ENCODE results near the gene SLC6A13.

DNA sequence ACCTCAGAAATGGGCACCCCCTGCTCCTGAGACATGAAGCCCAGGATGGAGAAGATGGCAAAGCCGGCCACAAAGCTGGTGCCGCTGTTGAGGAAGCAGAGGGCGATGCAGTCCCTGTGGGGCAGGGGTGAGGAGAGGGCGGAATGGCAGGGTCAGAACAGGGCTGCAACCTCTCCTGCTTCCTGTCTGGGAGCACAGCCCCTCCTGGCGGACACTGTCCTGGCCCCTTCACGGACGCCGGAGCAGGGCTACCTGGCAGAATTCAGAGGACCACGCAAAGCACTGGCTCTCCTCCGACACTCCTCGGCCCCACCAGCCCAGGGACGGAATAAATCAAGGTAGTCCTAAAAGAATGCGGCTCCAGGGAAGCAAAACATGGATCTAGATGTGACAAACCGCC lies 36.2 kb downstream of the SLC6A13 start:
- TF ChIP-seq, protein P1, sequence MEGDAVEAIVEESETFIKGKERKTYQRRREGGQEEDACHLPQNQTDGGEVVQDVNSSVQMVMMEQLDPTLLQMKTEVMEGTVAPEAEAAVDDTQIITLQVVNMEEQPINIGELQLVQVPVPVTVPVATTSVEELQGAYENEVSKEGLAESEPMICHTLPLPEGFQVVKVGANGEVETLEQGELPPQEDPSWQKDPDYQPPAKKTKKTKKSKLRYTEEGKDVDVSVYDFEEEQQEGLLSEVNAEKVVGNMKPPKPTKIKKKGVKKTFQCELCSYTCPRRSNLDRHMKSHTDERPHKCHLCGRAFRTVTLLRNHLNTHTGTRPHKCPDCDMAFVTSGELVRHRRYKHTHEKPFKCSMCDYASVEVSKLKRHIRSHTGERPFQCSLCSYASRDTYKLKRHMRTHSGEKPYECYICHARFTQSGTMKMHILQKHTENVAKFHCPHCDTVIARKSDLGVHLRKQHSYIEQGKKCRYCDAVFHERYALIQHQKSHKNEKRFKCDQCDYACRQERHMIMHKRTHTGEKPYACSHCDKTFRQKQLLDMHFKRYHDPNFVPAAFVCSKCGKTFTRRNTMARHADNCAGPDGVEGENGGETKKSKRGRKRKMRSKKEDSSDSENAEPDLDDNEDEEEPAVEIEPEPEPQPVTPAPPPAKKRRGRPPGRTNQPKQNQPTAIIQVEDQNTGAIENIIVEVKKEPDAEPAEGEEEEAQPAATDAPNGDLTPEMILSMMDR (IDR thresholded peaks at IDR 0.05; ENCODE audit: borderline replicate concordance, extremely low read depth, low read length, poor library complexity, severe bottlenecking), result no peak
- TF ChIP-seq EZH2 (IDR thresholded peaks at IDR 0.05; ENCODE audit: borderline replicate concordance, low read depth, low read length, severe bottlenecking), result no peak
